Measurements from ENCODE around the gene PTPRB.

Gene PTPRB

DNA sequence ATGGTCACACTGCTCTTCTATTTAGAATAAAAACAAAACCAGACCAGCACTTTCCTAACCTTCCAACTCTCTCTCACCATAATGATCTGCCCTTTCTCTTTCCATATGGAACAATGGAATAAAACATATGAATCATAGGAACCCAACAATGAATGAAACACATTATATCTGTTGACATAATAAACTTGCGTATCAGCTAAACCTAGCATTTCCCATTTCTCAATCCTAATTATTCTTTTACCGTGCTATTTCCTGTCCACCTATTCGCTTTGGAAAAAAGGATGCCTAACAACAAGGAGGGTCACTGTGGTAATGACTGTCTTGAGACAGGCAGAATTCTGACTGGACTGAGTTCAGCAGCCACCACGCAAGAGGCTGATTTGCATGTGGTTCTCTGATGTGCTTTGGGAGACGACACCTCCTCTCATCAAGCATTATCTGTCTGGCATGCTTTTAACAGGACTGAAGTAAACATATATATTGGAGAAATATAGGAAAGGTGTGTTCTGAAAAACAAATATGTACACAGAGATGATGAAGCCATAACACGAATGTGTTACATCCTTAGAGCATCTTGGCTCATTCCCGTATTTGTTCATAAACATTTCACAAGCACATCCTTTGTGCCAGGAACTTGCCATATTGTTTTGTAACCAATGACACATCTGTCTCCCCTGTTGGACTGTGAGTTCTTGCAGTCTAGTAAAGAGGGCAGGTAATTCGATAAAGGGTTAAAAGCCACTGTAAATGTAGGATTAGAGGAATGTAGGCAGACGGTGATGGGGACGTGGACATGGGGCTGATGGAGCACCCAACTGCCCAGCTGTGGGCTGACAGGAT, 87.7 kb downstream of the PTPRB start:
- peak; percentile 15 for DNase-seq (ENCODE audit: low read depth)
- TF ChIP-seq, protein P1, sequence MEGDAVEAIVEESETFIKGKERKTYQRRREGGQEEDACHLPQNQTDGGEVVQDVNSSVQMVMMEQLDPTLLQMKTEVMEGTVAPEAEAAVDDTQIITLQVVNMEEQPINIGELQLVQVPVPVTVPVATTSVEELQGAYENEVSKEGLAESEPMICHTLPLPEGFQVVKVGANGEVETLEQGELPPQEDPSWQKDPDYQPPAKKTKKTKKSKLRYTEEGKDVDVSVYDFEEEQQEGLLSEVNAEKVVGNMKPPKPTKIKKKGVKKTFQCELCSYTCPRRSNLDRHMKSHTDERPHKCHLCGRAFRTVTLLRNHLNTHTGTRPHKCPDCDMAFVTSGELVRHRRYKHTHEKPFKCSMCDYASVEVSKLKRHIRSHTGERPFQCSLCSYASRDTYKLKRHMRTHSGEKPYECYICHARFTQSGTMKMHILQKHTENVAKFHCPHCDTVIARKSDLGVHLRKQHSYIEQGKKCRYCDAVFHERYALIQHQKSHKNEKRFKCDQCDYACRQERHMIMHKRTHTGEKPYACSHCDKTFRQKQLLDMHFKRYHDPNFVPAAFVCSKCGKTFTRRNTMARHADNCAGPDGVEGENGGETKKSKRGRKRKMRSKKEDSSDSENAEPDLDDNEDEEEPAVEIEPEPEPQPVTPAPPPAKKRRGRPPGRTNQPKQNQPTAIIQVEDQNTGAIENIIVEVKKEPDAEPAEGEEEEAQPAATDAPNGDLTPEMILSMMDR (conservative IDR thresholded peaks at IDR 0.05; ENCODE audit: low read length), result no peak
- no peak overlapping the region for H3K4me3 ChIP-seq (ENCODE audit: low read length)

DNA sequence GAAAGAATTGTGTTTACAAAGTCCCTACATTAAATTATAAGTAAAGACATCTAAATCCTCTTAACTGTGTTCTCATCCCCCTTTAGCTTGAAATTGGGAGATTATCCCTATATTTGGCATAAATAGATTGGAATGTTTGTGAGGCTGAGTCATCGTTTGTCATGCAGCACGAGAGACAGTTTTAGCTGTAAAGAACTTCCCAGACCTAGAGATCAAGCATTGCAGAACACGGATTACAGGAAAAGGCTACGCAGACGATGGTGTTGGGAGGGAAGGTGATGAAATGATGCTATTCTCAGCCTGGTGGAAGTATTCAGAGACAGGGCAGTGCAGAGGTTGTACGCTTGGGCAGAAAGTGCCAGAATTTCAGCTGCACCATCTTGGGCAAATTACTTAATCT, 93.8 kb downstream of the PTPRB start:
- TF ChIP-seq, protein P1 (conservative IDR thresholded peaks at IDR 0.05; ENCODE audit: low read length), result 0 out of 2 replicates have a peak, but pooled peaks have one; percentile 10
- DNase-seq (ENCODE audit: low read depth), result peak; percentile 95
- no peak overlapping the region for H3K4me3 ChIP-seq (ENCODE audit: low read length)

DNA sequence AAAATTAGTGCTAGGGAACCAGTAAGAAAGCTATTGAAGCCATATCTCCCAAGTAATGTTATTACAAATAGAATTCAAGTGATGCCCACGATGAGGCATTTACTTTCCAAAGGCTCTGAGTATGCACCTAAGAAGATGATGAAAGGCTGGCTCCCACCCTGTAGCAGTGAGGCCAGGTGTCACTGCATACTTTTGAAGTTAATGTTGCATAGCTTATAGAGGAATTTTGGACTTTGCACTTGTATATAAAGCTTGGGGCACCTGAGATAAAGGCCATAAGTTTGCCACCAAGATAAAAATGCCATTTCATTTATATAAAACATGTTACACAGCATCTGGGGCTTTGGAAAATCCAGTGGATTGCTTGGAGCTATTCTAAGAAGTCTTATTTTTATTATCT, 96.2 kb downstream of the PTPRB start:
- TF ChIP-seq, protein P1 (conservative IDR thresholded peaks at IDR 0.05; ENCODE audit: low read length), result no peak
- DNase-seq (ENCODE audit: low read depth), result no peak
- no peak overlapping the region for H3K4me3 ChIP-seq (ENCODE audit: low read length)

DNA sequence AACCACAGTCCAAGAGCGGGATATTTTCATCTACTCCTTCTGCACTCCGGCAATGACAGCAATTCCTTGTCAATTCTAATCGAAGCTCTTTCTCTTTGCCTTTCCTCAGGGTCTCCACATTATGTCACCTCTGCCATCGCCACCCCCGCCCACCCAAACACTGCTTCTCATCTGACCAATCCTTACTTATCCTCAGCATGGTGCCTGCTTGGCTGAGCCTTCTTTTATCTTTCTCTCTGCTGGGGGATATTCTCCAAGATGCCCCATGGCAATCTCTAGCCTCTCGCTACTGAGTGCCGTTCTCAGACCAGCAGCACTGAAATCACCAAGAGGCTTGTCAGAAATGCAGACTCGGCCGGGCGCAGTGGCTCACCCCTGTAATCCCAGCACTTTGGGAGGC, 100.6 kb downstream of the PTPRB start:
- no peak for DNase-seq (ENCODE audit: low read depth)
- TF ChIP-seq, protein P1 (conservative IDR thresholded peaks at IDR 0.05; ENCODE audit: low read length), result no peak
- H3K4me3 ChIP-seq (ENCODE audit: low read length), result no peak overlapping the region

DNA sequence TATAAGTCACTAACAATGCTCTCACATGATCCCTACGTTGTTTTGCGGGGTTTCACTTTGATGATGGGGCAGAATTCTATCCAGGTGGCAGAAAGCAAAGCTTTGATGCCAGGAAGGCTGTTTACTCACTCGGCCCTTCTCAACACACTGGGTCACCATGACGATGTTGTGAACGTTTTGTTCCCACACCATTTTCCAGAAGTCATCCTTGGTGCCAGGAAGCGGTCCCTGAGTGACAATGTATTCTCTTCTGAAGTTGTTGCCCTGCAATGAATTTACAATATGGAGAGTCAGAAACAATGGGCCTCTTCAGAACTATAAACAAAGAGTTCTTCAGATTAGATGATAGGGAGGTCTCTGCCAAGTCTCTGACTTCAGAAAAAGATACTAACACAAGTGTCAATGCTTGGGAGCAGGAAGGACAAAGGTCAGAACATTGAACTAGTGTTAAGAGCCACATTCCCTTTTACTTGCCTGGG, 101.3 kb downstream of the PTPRB start:
- no peak overlapping the region for H3K4me3 ChIP-seq (ENCODE audit: low read length)
- DNase-seq (ENCODE audit: low read depth), result no peak
- TF ChIP-seq, protein P1 (conservative IDR thresholded peaks at IDR 0.05; ENCODE audit: low read length), result no peak

DNA sequence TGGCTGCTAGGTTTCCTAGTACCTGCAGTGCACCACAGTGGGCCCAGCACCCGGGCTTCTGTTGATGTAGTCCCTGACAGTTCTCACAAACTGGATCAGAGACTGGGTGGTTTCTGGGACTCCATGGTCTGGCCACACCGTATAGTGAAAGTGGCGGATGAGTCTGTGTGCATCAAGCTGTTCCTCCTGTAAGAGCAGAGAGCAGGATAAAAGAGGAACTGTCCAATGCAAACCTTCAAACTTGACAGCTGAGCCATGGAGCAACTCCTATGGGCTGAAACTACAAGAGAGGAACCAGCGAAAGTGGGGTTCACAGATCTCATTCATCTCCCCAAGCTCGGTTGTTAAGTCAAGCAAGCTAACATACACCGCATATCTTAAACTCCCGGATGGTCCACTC, 102.8 kb downstream of the PTPRB start:
- TF ChIP-seq, protein P1 (conservative IDR thresholded peaks at IDR 0.05; ENCODE audit: low read length), result no peak
- H3K4me3 ChIP-seq (ENCODE audit: low read length), result no peak overlapping the region
- no peak for DNase-seq (ENCODE audit: low read depth)

DNA sequence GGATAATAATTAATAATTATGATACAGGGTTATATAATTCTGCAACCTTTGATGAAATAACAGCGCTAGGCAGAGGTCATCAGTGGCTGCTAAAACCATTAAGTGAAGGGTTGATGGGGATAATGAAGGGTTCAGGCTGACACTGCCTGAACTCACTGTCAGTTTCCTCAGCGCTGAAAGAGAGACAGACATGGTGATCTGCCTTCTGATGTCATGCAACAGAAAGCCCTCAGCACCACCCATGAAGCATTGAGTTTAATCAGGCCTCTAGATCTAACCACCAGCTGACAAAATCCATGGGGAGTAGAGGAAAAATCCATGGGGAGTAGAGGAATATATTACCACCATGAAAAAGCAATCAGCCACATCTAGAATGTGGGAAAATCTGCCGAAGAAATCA, 107.6 kb downstream of the PTPRB start:
- TF ChIP-seq, protein P1 (conservative IDR thresholded peaks at IDR 0.05; ENCODE audit: low read length), result no peak
- H3K4me3 ChIP-seq (ENCODE audit: low read length), result no peak overlapping the region
- no peak for DNase-seq (ENCODE audit: low read depth)
